Measurements from ENCODE around the gene VDAC1. TPM values are rescaled to one million over a fixed set of nuclear protein-coding genes. Genes with fewer than 3 reads are reported as not detected.

Gene VDAC1
- total and polyA plus RNA-seq, 10 of the 15 experiments (the other 5 are each of a cell fraction or from before 2014, with no cell fraction given): 245 to 488 (median 349) TPM

GRCh38 chr5:134007581-134008265 lies 2.9 kb upstream of the VDAC1 start:
- ChIA-PET RAD21 (ENCODE audit: unreplicated experiment) (interaction anchor here (0.5 to 1.3 kb wide), 3 partner anchors 32 to 60 kb away, joined by 3 read pairs; no protein-coding TSS in a partner anchor), CTCF (interaction anchor here (1.0 to 2.1 kb wide), 5 partner anchors 11 to 548 kb away, joined by 3 to 9 read pairs (median 4); no protein-coding TSS in a partner anchor), SMC1A (ENCODE audit: uncharacterized antibody, unreplicated experiment) (no interaction called here), POLR2A (interaction anchor here (0.7 to 1.2 kb wide), 4 partner anchors 9 to 60 kb away, joined by 3 to 5 read pairs (median 3); no protein-coding TSS in a partner anchor)
- Histone ChIP-seq H3K4me3 (no peak overlapping the region), H3K9me3 (replicated peaks; ENCODE audit: control insufficient read depth, insufficient read depth, low read length) (no peaks in the 10 kb centered on the region), H3K36me3 (ENCODE audit: control insufficient read depth in 2 of 2, insufficient read depth in 2 of 2, low read length in 1 of 2) (no peaks in the 10 kb centered on the region; a peak in 1 of 4 replicates), H3K9ac (ENCODE audit: control insufficient read depth, insufficient read depth, low read length) (no peak overlapping the region), H2AFZ (ENCODE audit: control insufficient read depth, low read depth, low read length) (no peak overlapping the region), H3K4me1 (ENCODE audit: control insufficient read depth, insufficient read depth, low read length) (peaks cover 7% of the 10 kb centered on the region), H3K79me2 (ENCODE audit: control insufficient read depth, insufficient read depth, low read length) (peaks cover 33% of the 10 kb centered on the region), H3K27me3 (replicated peaks in 1 of 2; ENCODE audit: control insufficient read depth in 2 of 2, insufficient read depth in 2 of 2, low read length in 1 of 2) (no peaks in the 10 kb centered on the region), H3K27ac (ENCODE audit: control insufficient read depth, insufficient read depth) (no peak overlapping the region), H3K4me2 (ENCODE audit: control insufficient read depth, insufficient read depth) (no peak overlapping the region), H4K20me1 (ENCODE audit: control insufficient read depth, insufficient read depth) (no peaks in the 10 kb centered on the region)
- no TSS peak for BruUV-seq (replicated peaks)
- DNase-seq (ENCODE audit: low read depth, low spot score) (no peak), FAIRE-seq (no peak), ATAC-seq (no peak)
- WGBS (ENCODE audit: insufficient coverage, insufficient replicate concordance, low lambda C conversion rate, missing lambda C conversion rate): 79% methylated on average over 14 of the region's 14 CpGs
- in situ Hi-C loops (cut with MboI): no loop called here
- TF ChIP-seq ZNF592 (IDR thresholded peaks at IDR 0.05) (no peak), NRF1 (conservative IDR thresholded peaks at IDR 0.05; ENCODE audit: low read depth, low read length) (no peak), CHD4 (IDR thresholded peaks at IDR 0.05) (no peak), ATF3 (IDR thresholded peaks at IDR 0.05; ENCODE audit: borderline replicate concordance, extremely low read depth, low read depth, low read length) (no peak), WRNIP1 (IDR thresholded peaks at IDR 0.05; ENCODE audit: borderline replicate concordance, low read depth, low read length) (no peak), CBFB (IDR thresholded peaks at IDR 0.05; ENCODE audit: low read depth) (no peak), TCF3 (IDR thresholded peaks at IDR 0.05; ENCODE audit: borderline replicate concordance, insufficient read depth, low read depth, low read length) (no peak), SREBF2 (IDR thresholded peaks at IDR 0.05; ENCODE audit: low read length) (no peak), RBBP5 (conservative IDR thresholded peaks at IDR 0.05) (no peak), NR2F1 (conservative IDR thresholded peaks at IDR 0.05) (no peak), HDAC6 (IDR thresholded peaks at IDR 0.05; ENCODE audit: unreplicated experiment) (no peak)
- intact Hi-C loops (cut with micrococcal nuclease; ENCODE audit: unreplicated experiment): no loop called here
